Measurements from ENCODE around the gene IFIT1.

DNA sequence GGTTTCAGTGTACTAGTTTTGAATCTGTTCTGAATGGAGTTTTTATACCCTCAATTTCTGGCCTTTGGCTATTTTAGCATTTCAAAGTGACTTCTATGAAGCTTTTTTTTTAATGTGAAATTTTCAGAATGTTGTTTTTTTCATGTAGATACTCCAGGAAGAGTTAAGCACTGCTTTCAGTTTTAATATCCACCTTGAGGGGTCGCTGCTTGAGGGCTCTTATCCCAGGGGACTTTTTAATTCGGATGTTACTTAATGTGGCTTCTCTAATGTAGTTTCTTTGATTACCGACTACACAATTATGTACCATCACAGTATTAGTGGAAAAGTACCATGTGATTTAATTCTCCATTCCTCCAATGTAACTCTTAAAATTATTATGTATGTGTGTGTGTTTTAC, 27.1 kb downstream of the IFIT1 start:
- no peak for TF ChIP-seq SMC3 (conservative IDR thresholded peaks at IDR 0.05; ENCODE audit: poor library complexity)
- TF ChIP-seq EZH2 (IDR thresholded peaks at IDR 0.05; ENCODE audit: borderline replicate concordance, insufficient read depth, low read length, poor library complexity, severe bottlenecking): no peak
- no peak for TF ChIP-seq TAF1 (IDR thresholded peaks at IDR 0.05; ENCODE audit: low read depth)
- peak; percentile 21 for TF ChIP-seq CTCF (IDR thresholded peaks at IDR 0.05; ENCODE audit: poor library complexity, severe bottlenecking)
- no peak for TF ChIP-seq POLR2AphosphoS5 (IDR thresholded peaks at IDR 0.05)

Data from neural cell (in vitro differentiated cells).